HepG2 (cell line): Measurements from ENCODE around the gene SRC. TPM values are rescaled to one million over a fixed set of nuclear protein-coding genes. Genes with fewer than 3 reads are reported as not detected.

Experiments
- ATAC-seq: fragments of 200-7000 bp; cut with Tn5 transposase; 3 replicates; pipeline ENCODE4 v1.9.1; 2020; ENCODE audit warnings: mild to moderate bottlenecking, moderate library complexity
- BruUV-seq: library from RNA; stranded (reverse); fragments of 400-500 nt; replicated peaks from 2 replicates; lab custom pipeline; 2021; lab: Mats Ljungman, UMichigan
- CTCF ChIA-PET: fragments of 300-600 bp; formaldehyde crosslinking; extraction: SDS; loops from one replicate; lab custom pipeline; 2021; ENCODE audit warnings: low total read pairs, inconsistent platforms, low intra/inter-chr PET ratio; lab: Yijun Ruan, JAX
- POLR2A ChIA-PET: fragments of 350-600 bp; sonication (Branson Sonifier 250); formaldehyde crosslinking; loops from one replicate; lab custom pipeline; 2020; ENCODE audit warnings: antibody characterized with exemption, inconsistent platforms; lab: Yijun Ruan, JAX
- DNase-seq: peaks from one replicate; pipeline ENCODE4 v3.0.0-alpha.2; 2015; ENCODE audit warnings: low spot score
- FAIRE-seq: peaks from 3 replicates; lab custom pipeline; 2011; peaks lifted over from hg19 to GRCh38; lab: Jason Lieb, UNC
- H2AFZ ChIP-seq: one replicate; pipeline ENCODE4 v1.6.1; 2011; ENCODE audit warnings: low read length, inconsistent platforms
- H3K27ac ChIP-seq: fragments of 300-600 bp; 3 replicates; pipeline ENCODE4 v1.8.0; 2011; ENCODE audit warnings: mixed run types, mild to moderate bottlenecking, mixed read lengths, low read length, inconsistent platforms; ENCODE audit not compliant: insufficient read depth; ENCODE audit errors: extremely low read length
- H3K27me3 ChIP-seq, 2 experiments: fragments of 200-600 bp in 1 of 2; 2 replicates in 1 of 2; 3 replicates in 1 of 2; pipeline versions ENCODE4 v1.6.0 to v1.8.0; 2011; ENCODE audit warnings: low read length in 2 of 2, mild to moderate bottlenecking in 2 of 2, moderate library complexity in 2 of 2, inconsistent platforms in 1 of 2; ENCODE audit not compliant: insufficient read depth in 2 of 2, control insufficient read depth in 1 of 2
- H3K36me3 ChIP-seq, 2 experiments: fragments of 200-600 bp in 1 of 2; replicated peaks in 1 of 2; 2 replicates in 1 of 2; 3 replicates in 1 of 2; pipeline versions ENCODE4 v1.5.1 to v1.8.0; 2011; ENCODE audit warnings: low read length in 2 of 2, inconsistent platforms in 1 of 2; ENCODE audit not compliant: insufficient read depth in 2 of 2, control insufficient read depth in 1 of 2
- H3K4me1 ChIP-seq: 2 replicates; pipeline ENCODE4 v1.5.1; 2012; ENCODE audit warnings: low read length, inconsistent platforms; ENCODE audit not compliant: insufficient read depth
- H3K4me2 ChIP-seq: 2 replicates; pipeline ENCODE4 v1.6.0; 2011; ENCODE audit warnings: low read depth, low read length, inconsistent platforms
- H3K4me3 ChIP-seq, 3 experiments: fragments of 200-600 bp in 1 of 3; sonication (generic), shearing (Covaris generic) in 1 of 3; replicated peaks in 1 of 3; 2 replicates each; pipeline ENCODE4 v1.5.1; 2011 to 2016; ENCODE audit warnings: low read length in 3 of 3, inconsistent platforms in 2 of 3, low read depth in 2 of 3, mild to moderate bottlenecking in 2 of 3, control low read depth in 1 of 3, mixed read lengths in 1 of 3; ENCODE audit not compliant: insufficient read depth in 1 of 3
- H3K79me2 ChIP-seq: one replicate; pipeline ENCODE4 v1.6.1; 2011; ENCODE audit warnings: low read length, inconsistent platforms; ENCODE audit not compliant: insufficient read depth
- H3K9ac ChIP-seq: 2 replicates; pipeline ENCODE4 v1.6.0; 2011; ENCODE audit warnings: mild to moderate bottlenecking, low read depth, low read length, inconsistent platforms; ENCODE audit not compliant: insufficient read depth
- H3K9me3 ChIP-seq: 2 replicates; pipeline ENCODE4 v1.5.1; 2012; ENCODE audit warnings: mild to moderate bottlenecking, low read length
- H4K20me1 ChIP-seq: 2 replicates; pipeline ENCODE4 v1.6.0; 2011; ENCODE audit warnings: inconsistent platforms, mild to moderate bottlenecking, low read length, moderate library complexity; ENCODE audit not compliant: insufficient read depth
- FOXA3 ChIP-seq: IDR thresholded peaks from 2 replicates; pipeline ENCODE4 v1.6.1; 2016; ENCODE audit warnings: missing genetic modification reagents, missing compliant biosample characterization
- GPBP1L1 ChIP-seq: sonication (generic); formaldehyde crosslinking; IDR thresholded peaks from 2 replicates; pipeline ENCODE4 v1.5.0; 2020; ENCODE audit warnings: mild to moderate bottlenecking, missing genetic modification reagents
- HMGA1 ChIP-seq: sonication (generic); formaldehyde crosslinking; conservative IDR thresholded peaks from 2 replicates; pipeline ENCODE4 v1.4.0; 2020; ENCODE audit warnings: missing genetic modification reagents
- POGZ ChIP-seq: sonication (generic); formaldehyde crosslinking; IDR thresholded peaks from 2 replicates; pipeline ENCODE4 v1.4.0; 2020; ENCODE audit warnings: mild to moderate bottlenecking, missing genetic modification reagents
- ZBTB34 ChIP-seq: sonication (generic); formaldehyde crosslinking; IDR thresholded peaks from 2 replicates; pipeline ENCODE4 v1.8.0; 2022; ENCODE audit warnings: mild to moderate bottlenecking, missing genetic modification reagents
- ZNF512B ChIP-seq: sonication (generic); formaldehyde crosslinking; IDR thresholded peaks from 2 replicates; pipeline ENCODE4 v1.5.1; 2020; ENCODE audit warnings: missing genetic modification reagents, mild to moderate bottlenecking, borderline replicate concordance
- ZNF816 ChIP-seq: sonication (generic); formaldehyde crosslinking; IDR thresholded peaks from 2 replicates; pipeline ENCODE4 v1.8.0; 2022; ENCODE audit warnings: missing genetic modification reagents, mild to moderate bottlenecking, borderline replicate concordance
- WGBS: methylation state at CpG from one replicate; pipeline ENCODE4 v1.1.6; 2017; ENCODE audit warnings: low lambda C conversion rate; 5-methylcytosine and 5-hydroxymethylcytosine counted together
- in situ Hi-C: cut with HindIII; loops from 2 replicates; pipeline ENCODE4 v1.10.0; 2017; ENCODE audit warnings: low pct_unique_long_range_greater_than_20kb; ENCODE audit not compliant: extremely low pct_ligation_motif_present
- intact Hi-C: fragments of 100-400 bp; cut with micrococcal nuclease; formaldehyde crosslinking; loops from one replicate; pipeline ENCODE4 v1.10.0; 2022; ENCODE audit not compliant: unreplicated experiment
- polyA plus RNA-seq, 8 experiments: library from polyadenylated mRNA; depleted of rRNA in 3 of 8; stranded (reverse) in 7 of 8; unstranded in 1 of 8; fragments of >200 nt; fragmentation: Illumina TruSeq in 4 of 8; extraction: Trizol in 4 of 8; gene quantifications; 2 replicates each; pipeline versions ENCODE4 v1.2.1 to v1.2.3, GENCODE V29; 2011 to 2016; ENCODE audit warnings: low read depth in 4 of 8, missing spikeins in 1 of 8, mixed read lengths in 1 of 8; ENCODE audit not compliant: insufficient read depth in 1 of 8
- total RNA-seq, 5 experiments: library from RNA; depleted of rRNA; stranded (reverse); fragments of >200 nt; fragmentation: Illumina TruSeq; extraction: Trizol; gene quantifications; 2 replicates each; pipeline ENCODE4 v1.2.3, GENCODE V29; 2016; ENCODE audit warnings: low read depth in 1 of 5
- TF ChIP-seq, protein P1 (sequence below): sonication (generic); formaldehyde crosslinking; IDR thresholded peaks from 2 replicates; pipeline ENCODE4 v1.8.0; 2022; ENCODE audit warnings: mild to moderate bottlenecking, missing genetic modification reagents, borderline replicate concordance

Gene SRC
- total and polyA plus RNA-seq, 2 of the 13 experiments (the other 11 are each of a cell fraction or from before 2014, with no cell fraction given): 54.7 to 192 TPM

- no TSS peak for BruUV-seq
- intact Hi-C loops: no loop called here
- H3K36me3 ChIP-seq: no peaks in the 10 kb centered on the region
- no peaks in the 10 kb centered on the region for H3K79me2 ChIP-seq
- no peak for FAIRE-seq
- no peak for TF ChIP-seq ZNF816 (CRISPR knock-in tag)
- no peak for TF ChIP-seq FOXA3 (CRISPR knock-in tag)
- TF ChIP-seq HMGA1 (CRISPR knock-in tag): no peak
- no peak for TF ChIP-seq ZBTB34 (CRISPR knock-in tag)
- TF ChIP-seq, protein P1, sequence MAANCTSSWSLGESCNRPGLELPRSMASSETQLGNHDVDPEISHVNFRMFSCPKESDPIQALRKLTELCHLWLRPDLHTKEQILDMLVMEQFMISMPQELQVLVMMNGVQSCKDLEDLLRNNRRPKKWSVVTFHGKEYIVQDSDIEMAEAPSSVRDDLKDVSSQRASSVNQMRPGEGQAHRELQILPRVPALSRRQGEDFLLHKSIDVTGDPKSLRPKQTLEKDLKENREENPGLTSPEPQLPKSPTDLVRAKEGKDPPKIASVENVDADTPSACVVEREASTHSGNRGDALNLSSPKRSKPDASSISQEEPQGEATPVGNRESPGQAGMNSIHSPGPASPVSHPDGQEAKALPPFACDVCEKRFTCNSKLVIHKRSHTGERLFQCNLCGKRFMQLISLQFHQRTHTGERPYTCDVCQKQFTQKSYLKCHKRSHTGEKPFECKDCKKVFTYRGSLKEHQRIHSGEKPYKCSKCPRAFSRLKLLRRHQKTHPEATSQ (CRISPR knock-in tag): no peak
- TF ChIP-seq GPBP1L1 (CRISPR knock-in tag): no peak
- no peak for TF ChIP-seq POGZ (CRISPR knock-in tag)
- TF ChIP-seq ZNF512B: no peak
- TF ChIP-seq, all 625 proteins: peak for 0
- H3K4me1 ChIP-seq: no peaks in the 10 kb centered on the region
- H3K4me3 ChIP-seq: no peak overlapping the region
- DNase-seq (no peak), ATAC-seq (no peak)
- H3K27me3 ChIP-seq: peaks cover 8 to 74% of the 10 kb centered on the region in 2 experiments; a peak in 4 of 5 replicates
- ChIA-PET POLR2A (no interaction called here), CTCF (no interaction called here)
- WGBS: 3% methylated on average over 3 of the region's 3 CpGs
- in situ Hi-C loops: no loop called here
- no peaks in the 10 kb centered on the region for H4K20me1 ChIP-seq
- H2AFZ ChIP-seq: no peak overlapping the region
- no peaks in the 10 kb centered on the region for H3K9me3 ChIP-seq
- no peak overlapping the region for H3K27ac ChIP-seq
- no peak overlapping the region for H3K4me2 ChIP-seq
- H3K9ac ChIP-seq: no peak overlapping the region
These were observed 81.0 kb downstream of the SRC start for GRCh38 chr20:37426978-37427377.
